Testis (tissue), 3 donors: ENCODE data around the gene JPT1. TPM values are rescaled to one million over a fixed set of nuclear protein-coding genes. Genes with fewer than 3 reads are reported as not detected.

Experiments
- DNase-seq: peaks from one replicate; pipeline ENCODE4 v3.0.0-alpha.2; 2019
- H3K27ac ChIP-seq, 2 donors: fragments of 200-600 bp; sonication (generic); one replicate each; pipeline ENCODE4 v1.5.1; 2019
- H3K27me3 ChIP-seq: fragments of 200-600 bp; sonication (generic); one replicate; pipeline ENCODE4 v1.5.1; 2019
- H3K36me3 ChIP-seq: fragments of 200-600 bp; sonication (generic); one replicate; pipeline ENCODE4 v1.5.1; 2017; ENCODE audit warnings: low read depth; ENCODE audit errors: missing control alignments
- H3K4me1 ChIP-seq: fragments of 200-600 bp; sonication (generic); one replicate; pipeline ENCODE4 v1.5.1; 2019
- H3K4me3 ChIP-seq, 2 donors: fragments of 200-600 bp; sonication (generic); one replicate each; pipeline ENCODE4 v1.5.1; 2017 to 2019
- H3K9me3 ChIP-seq: fragments of 200-600 bp; sonication (generic); one replicate; pipeline ENCODE4 v1.5.1; 2017
- POLR2A ChIP-seq: fragments of 450-650 bp; IDR thresholded peaks from one replicate; pipeline ENCODE4 v1.6.1; 2017; ENCODE audit warnings: antibody characterized with exemption, mild to moderate bottlenecking, moderate library complexity
- WGBS, 2 donors: methylation state at CpG; one replicate each; pipeline ENCODE4 v1.1.5; 2018; 5-methylcytosine and 5-hydroxymethylcytosine counted together
- intact Hi-C: fragments of 100-400 bp; cut with DNase I; formaldehyde crosslinking; loops from one replicate; pipeline ENCODE4 v1.15.1; 2023; ENCODE audit warnings: low total_unique reads
- polyA plus RNA-seq: library from polyadenylated mRNA; stranded (reverse); fragments of 350-450 nt; fragmentation: Illumina TruSeq; extraction: RNeasy Lipid Tissue Mini Kit (QIAGEN cat#74804); gene quantifications from one replicate; pipeline ENCODE4 v1.2.3, GENCODE V29; 2014; ENCODE audit warnings: low read depth, low replicate concordance; ENCODE audit not compliant: insufficient read depth
- total RNA-seq, 2 donors: library from RNA; depleted of rRNA; stranded (reverse); fragments of >200 nt; gene quantifications; one replicate each; pipeline ENCODE4 v1.2.3, GENCODE V29; 2016
- TF ChIP-seq, protein P1 (sequence below), 3 experiments: fragments of 450-650 bp in 2 of 3; fragments of 200-600 bp in 1 of 3; sonication (generic) in 1 of 3; IDR thresholded peaks; one replicate each; pipeline ENCODE4 v1.5.1; 2016 to 2019; ENCODE audit warnings: antibody characterized with exemption in 3 of 3, mild to moderate bottlenecking in 2 of 3, moderate library complexity in 1 of 3

Gene JPT1
- total and polyA plus RNA-seq, 3 donors from 2014 or later, result 234 to 758 (median 371) TPM

DNA sequence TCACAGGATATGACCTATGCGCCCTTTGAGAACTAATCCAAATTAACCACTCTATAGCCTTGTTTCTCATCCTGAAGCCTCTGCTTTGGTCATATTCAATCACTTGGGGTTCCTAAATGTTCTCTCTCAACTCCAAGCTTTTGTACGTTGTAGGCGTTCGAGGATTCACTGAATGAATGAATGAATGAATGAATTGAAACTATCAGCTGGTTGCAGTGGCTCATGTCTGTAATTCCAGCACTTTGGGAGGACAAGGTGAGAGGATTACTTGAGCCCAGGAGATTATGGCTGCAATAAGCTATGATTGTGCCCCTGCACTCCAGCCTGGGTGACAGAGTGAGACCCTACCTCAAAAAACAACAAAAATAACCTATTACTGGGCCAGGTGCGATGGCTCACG lies 34.3 kb upstream of the JPT1 start:
- H3K9me3 ChIP-seq, result no peaks in the 10 kb centered on the region
- H3K36me3 ChIP-seq, result no peaks in the 10 kb centered on the region
- H3K27me3 ChIP-seq, result no peaks in the 10 kb centered on the region
- peaks cover 12% of the 10 kb centered on the region for H3K4me1 ChIP-seq
- DNase-seq, result no peak
- intact Hi-C loops, result no loop called here
- no peak overlapping the region for H3K4me3 ChIP-seq
- WGBS, 2 donors, result 88 to 93% methylated on average over 6 of the region's 6 CpGs
- TF ChIP-seq, protein P1, sequence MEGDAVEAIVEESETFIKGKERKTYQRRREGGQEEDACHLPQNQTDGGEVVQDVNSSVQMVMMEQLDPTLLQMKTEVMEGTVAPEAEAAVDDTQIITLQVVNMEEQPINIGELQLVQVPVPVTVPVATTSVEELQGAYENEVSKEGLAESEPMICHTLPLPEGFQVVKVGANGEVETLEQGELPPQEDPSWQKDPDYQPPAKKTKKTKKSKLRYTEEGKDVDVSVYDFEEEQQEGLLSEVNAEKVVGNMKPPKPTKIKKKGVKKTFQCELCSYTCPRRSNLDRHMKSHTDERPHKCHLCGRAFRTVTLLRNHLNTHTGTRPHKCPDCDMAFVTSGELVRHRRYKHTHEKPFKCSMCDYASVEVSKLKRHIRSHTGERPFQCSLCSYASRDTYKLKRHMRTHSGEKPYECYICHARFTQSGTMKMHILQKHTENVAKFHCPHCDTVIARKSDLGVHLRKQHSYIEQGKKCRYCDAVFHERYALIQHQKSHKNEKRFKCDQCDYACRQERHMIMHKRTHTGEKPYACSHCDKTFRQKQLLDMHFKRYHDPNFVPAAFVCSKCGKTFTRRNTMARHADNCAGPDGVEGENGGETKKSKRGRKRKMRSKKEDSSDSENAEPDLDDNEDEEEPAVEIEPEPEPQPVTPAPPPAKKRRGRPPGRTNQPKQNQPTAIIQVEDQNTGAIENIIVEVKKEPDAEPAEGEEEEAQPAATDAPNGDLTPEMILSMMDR (IDR thresholded peaks at IDR 0.05), result no peak
- no peak for TF ChIP-seq POLR2A
- no peak overlapping the region for H3K27ac ChIP-seq

DNA sequence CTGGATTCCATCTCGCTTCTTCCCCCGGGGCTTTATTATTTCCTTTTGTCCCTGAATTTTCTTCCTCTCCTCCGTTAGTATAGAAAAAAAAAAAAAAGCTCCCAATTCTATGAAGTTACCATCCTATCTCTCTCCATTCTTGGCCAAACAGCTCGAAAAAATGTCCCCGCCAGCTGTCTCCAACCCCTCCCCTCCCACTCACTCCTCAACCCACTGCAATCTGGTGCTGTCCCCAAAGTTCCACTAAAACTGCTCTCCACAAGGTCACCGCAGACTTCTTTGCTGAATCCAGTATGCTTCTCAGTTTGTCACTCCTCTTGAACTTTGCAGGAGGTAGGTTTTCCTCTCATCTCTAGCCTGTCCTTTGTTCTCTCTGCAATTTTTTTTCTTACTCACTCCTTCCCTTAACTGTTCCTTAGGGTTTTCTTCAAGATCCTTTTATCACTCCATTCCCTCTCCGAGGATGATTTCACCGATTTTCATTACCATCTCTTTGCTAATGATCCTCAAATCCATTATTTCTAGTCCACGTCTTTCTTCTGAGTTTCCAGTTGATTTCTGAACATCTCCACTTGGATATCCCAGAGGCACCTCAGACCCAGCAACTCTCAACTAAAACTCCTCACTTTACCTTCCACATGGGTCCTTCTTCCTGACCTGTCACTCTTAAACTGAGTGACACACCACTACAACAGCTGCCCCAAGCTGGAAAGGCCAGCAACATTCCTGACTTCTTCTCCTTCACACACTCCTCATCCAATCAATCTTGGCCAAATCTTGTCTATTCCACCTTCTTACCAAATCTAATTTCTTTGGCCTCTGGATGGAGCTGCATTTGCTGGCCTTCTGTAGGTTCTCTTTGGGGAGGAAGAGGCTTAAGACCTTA lies 29.9 kb upstream of the JPT1 start:
- 43 to 47% methylated on average over 9 of the region's 9 CpGs for WGBS, 2 donors
- TF ChIP-seq POLR2A, result no peak
- TF ChIP-seq, protein P1 (IDR thresholded peaks at IDR 0.05), result no peak
- Histone ChIP-seq H3K27me3 (no peaks in the 10 kb centered on the region), H3K36me3 (no peaks in the 10 kb centered on the region), H3K9me3 (no peaks in the 10 kb centered on the region), H3K4me1 (peaks cover 25% of the 10 kb centered on the region), H3K27ac (peak overlapping the region; percentile 44 to 100), H3K4me3 (no peak overlapping the region)
- intact Hi-C loops, result no loop called here
- peak; percentile 37 for DNase-seq

DNA sequence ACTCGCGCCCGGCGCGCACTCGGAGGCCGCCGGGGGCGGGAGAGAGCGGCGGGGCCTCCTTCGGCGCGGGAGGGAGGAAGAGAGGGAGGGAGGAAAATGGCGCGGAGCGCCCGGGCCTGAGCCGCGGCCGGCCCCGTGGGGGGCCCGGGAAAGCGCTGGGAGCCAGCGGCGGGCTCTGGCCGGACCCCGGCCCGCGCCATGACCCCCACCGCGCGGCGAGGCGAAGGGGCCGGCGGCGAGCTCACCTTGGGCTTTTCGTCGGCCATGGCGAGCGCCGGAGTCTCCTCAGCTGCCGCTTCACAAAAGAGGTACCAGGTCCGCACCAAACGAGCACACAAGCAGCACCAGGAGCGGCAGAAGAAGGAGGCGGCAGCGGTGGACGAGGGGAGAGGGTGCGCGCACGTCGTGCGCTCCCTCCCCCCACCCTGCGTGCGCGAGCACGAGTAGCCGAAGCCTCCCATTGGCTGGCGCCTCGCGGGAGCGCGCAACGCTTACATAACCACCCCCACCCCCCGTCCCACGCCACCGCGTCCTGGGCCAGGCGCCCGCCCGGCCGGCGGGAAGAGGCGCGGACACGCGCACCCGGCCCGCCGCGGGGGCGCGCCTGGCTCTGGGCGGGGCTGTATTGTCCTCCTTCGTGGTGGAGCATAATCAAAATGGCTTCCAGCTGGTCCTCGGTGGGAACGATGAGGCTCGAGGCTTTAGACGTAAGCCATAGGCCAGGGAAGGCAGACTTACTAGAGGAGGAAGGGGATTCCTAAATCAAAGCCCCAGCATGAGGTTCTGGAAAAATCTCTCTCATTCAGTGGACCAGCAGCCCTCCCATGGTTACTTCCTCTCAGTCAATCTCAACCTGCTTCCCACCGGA lies 28.5 kb upstream of the JPT1 start, which contains the start of gene SUMO2:
Gene SUMO2, minus strand, starts transcription at position 391 of the 868 bp plus-strand sequence. Its CDS starts 125 bp downstream, at position 266.
- no peaks in the 10 kb centered on the region for H3K27me3 ChIP-seq
- H3K4me1 ChIP-seq, result peaks cover 25% of the 10 kb centered on the region
- intact Hi-C loops, result no loop called here
- H3K27ac ChIP-seq, result peak within 1 kb of the TSS; percentile 94 to 100
- WGBS, 2 donors, result 1 to 17% methylated on average over 4 to 62 of the region's 92 CpGs
- H3K9me3 ChIP-seq, result no peaks in the 10 kb centered on the region
- peak; percentile 24 for TF ChIP-seq POLR2A
- TF ChIP-seq, protein P1 (IDR thresholded peaks at IDR 0.05), result peak in 1 of 3 experiments; percentile 9
- no peaks in the 10 kb centered on the region for H3K36me3 ChIP-seq
- DNase-seq, result peak; percentile 96
- H3K4me3 ChIP-seq, result peak within 1 kb of the TSS; percentile 95 to 99

DNA sequence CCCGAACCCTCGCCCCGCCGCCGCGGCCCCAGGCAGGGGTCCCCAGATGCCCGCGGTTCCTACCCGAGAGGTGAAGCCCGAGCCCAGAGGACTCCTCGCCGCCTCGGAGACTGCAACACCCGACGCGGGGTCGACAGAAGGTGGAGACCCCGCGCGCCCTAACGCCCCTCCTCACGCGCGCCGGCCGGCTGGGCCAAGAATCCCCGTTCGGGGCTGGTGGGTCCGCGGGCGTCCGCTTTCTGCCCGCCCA lies 27.9 kb upstream of the JPT1 start:
- no peak for DNase-seq
- Histone ChIP-seq H3K27ac (peak overlapping the region; percentile 94 to 100), H3K4me1 (peaks cover 25% of the 10 kb centered on the region), H3K36me3 (no peaks in the 10 kb centered on the region), H3K4me3 (peak overlapping the region; percentile 95 to 99), H3K9me3 (no peaks in the 10 kb centered on the region), H3K27me3 (no peaks in the 10 kb centered on the region)
- 0% methylated on average over 33 of the region's 33 CpGs; no CpG with 5 or more reads in 1 of the 2 donors for WGBS, 2 donors
- TF ChIP-seq POLR2A, result no peak
- TF ChIP-seq, protein P1 (IDR thresholded peaks at IDR 0.05), result no peak
- intact Hi-C loops, result no loop called here
